Sigmoid colon (tissue), 4 donors: ENCODE measurements around the gene GNB3.
A peak's percentile ranks its signal among the peaks of the same experiment; 100 is the strongest.

Experiments used
- CTCF ChIP-seq, 4 experiments: fragments of 450-650 bp in 3 of 4; fragments of 200-600 bp in 1 of 4; IDR thresholded peaks; one replicate each; pipeline ENCODE4 v1.5.1; 2016 to 2019; ENCODE audit warnings: antibody characterized with exemption in 4 of 4, mild to moderate bottlenecking in 3 of 4, moderate library complexity in 2 of 4
- EP300 ChIP-seq, 4 donors: sonication (generic); formaldehyde crosslinking; IDR thresholded peaks; one replicate each; pipeline ENCODE4 v1.6.1; 2017; ENCODE audit warnings: antibody characterized with exemption in 4 of 4
- POLR2A ChIP-seq, 2 donors: fragments of 450-650 bp; IDR thresholded peaks; one replicate each; pipeline ENCODE4 v1.6.1; 2016; ENCODE audit warnings: antibody characterized with exemption in 2 of 2, mild to moderate bottlenecking in 2 of 2, moderate library complexity in 2 of 2
- POLR2AphosphoS5 ChIP-seq, 4 donors: sonication (generic); formaldehyde crosslinking; IDR thresholded peaks; one replicate each; pipeline ENCODE4 v1.6.1; 2017; ENCODE audit warnings: antibody characterized with exemption in 4 of 4

GRCh38 chr12:6829536-6830220, 11.0 kb upstream of the GNB3 start:
- TF ChIP-seq CTCF (IDR thresholded peaks at IDR 0.05): peak in 1 of 4 experiments; percentile 21
- no peak for TF ChIP-seq POLR2A (IDR thresholded peaks at IDR 0.05)
- TF ChIP-seq POLR2AphosphoS5 (IDR thresholded peaks at IDR 0.05): no peak
- TF ChIP-seq EP300 (IDR thresholded peaks at IDR 0.05): no peak
